DOHH2 (cell line): ENCODE data around the gene ALX3.

Experiments used
- EZH2phosphoT487 ChIP-seq: fragments of 200-600 bp; sonication (generic); IDR thresholded peaks from 2 replicates; pipeline ENCODE4 v1.6.1; 2017; ENCODE audit warnings: borderline replicate concordance, mild to moderate bottlenecking, antibody characterized with exemption, low read length, moderate library complexity, mixed read lengths
- TF ChIP-seq, protein P1 (sequence below): fragments of 200-600 bp; sonication (generic); IDR thresholded peaks from one replicate; pipeline ENCODE4 v1.5.1; 2014; ENCODE audit warnings: antibody characterized with exemption, mild to moderate bottlenecking, low read depth, low read length; ENCODE audit not compliant: poor library complexity, severe bottlenecking

- TF ChIP-seq, protein P1, sequence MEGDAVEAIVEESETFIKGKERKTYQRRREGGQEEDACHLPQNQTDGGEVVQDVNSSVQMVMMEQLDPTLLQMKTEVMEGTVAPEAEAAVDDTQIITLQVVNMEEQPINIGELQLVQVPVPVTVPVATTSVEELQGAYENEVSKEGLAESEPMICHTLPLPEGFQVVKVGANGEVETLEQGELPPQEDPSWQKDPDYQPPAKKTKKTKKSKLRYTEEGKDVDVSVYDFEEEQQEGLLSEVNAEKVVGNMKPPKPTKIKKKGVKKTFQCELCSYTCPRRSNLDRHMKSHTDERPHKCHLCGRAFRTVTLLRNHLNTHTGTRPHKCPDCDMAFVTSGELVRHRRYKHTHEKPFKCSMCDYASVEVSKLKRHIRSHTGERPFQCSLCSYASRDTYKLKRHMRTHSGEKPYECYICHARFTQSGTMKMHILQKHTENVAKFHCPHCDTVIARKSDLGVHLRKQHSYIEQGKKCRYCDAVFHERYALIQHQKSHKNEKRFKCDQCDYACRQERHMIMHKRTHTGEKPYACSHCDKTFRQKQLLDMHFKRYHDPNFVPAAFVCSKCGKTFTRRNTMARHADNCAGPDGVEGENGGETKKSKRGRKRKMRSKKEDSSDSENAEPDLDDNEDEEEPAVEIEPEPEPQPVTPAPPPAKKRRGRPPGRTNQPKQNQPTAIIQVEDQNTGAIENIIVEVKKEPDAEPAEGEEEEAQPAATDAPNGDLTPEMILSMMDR = no peak
- no peak for TF ChIP-seq EZH2phosphoT487
Measured at GRCh38 chr1:110092991-110093390, 22.5 kb upstream of the ALX3 start.
